Pons (tissue), 1 donor: Measurements from ENCODE around the gene LMNTD2.
A peak's percentile ranks its signal among the peaks of the same experiment; 100 is the strongest.
"Not testable (repeated sequence)": the region's sequence is repeated elsewhere in the genome, so short reads cannot be mapped to it uniquely, and the experiment has no call there.

Source experiments
- DNase-seq: peaks from one replicate; pipeline ENCODE4 v3.0.0-alpha.2; 2016; ENCODE audit warnings: low spot score

The LMNTD2 gene

DNA sequence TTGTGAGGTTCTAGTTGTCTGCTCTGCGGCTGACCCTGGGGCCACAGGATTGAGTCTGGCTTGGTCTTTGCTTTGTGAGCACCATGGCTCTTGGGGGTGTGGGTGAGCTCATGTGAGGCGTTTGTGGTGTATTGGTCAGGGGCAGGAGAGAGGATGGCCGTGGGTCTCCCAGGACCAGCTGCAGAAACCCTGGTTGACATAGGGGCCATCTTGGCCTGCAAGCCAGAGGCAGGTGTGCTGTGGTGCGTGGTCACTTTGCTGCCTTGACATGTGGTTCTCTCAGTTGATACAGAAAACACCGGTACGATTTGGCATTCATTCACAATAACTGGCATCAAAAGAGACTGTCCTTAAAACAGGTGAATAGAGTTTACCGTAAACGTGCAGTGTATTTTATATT lies 27.0 kb upstream of the LMNTD2 start:
- DNase-seq, result no peak

- no peak for DNase-seq
Measured at GRCh38 chr11:586376-587316, 26.1 kb upstream of the LMNTD2 start.

DNA sequence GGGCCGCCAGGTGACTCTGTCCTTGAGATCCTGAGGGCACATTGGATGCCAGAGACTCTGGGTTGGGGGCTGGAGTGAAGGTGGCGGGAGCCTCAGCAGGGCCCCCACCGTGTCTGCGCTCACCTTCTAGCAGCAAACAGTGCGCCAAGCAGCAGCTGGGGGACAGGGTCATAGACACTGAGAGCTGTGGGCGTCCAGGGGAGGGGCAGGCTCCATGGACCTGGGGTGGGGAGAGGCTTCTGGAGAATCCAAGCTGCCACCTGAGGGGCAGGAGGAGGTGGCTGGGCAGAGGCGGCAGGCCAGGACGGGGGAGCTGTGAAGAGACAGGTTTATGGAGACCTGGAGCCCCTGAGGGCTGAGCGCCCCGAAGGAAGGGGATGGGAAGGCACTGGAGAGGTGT lies 23.7 kb upstream of the LMNTD2 start:
- no peak for DNase-seq

- DNase-seq, result no peak
Measured at GRCh38 chr11:581752-582151, 21.2 kb upstream of the LMNTD2 start.

DNA sequence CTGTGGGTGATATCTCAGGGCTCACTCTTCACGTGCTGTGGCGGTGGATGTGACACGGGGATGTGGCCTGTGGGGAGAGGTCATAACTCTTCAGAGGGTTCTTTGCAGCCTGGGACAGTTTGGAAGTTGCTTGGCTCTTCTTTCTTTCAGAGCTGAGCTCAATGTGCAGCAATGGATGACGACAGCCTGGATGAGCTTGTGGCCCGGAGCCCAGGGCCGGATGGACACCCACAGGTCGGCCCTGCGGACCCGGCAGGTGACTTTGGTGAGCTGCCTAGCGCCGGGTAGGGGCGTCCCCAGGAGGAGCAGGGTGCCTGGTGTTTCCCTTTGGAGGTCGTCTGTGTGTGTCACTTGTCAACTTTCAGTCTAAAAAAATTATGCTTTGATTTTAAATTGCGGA lies 20.8 kb upstream of the LMNTD2 start:
- DNase-seq, result no peak

DNA sequence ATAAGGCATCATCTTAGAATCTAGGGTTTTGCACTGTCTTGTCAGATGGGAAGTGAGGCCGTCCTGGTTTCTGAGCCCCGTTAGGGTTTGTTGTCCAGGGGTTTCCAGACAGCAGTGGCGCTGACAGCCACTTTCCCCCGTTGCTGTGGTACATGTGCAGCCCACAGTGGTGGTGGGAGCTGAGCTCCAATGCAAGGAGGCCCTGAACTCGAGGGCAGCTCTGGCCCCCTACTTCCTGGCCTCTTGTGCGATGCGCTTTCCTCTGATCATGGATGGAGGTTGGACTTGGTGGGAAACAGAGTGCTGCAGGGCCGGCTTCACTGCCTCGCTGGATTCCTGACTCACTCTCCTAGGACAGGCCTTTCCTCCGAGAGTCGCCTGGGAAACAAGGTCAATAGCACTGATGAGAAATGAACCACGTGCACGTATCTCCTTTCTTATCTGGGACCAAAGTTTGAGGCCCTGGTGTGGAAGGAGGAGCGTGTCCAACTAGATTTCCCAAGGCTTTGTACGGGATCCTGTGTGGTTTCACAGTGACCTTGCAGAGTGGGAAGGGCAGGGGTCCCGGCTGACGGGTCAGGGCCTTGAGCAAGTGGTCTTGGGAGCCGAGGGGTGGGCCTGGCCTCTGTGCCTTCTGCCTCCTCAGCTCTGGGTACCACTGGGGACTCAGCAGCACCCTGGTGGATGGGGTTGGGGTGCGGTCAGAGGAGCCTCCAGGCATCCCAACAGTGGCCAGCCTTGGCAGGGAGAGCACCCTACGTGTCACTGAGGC lies 19.5 kb upstream of the LMNTD2 start:
- DNase-seq, result no peak

GRCh38 chr11:578276-579035 lies 17.9 kb upstream of the LMNTD2 start:
- DNase-seq, result no peak

DNA sequence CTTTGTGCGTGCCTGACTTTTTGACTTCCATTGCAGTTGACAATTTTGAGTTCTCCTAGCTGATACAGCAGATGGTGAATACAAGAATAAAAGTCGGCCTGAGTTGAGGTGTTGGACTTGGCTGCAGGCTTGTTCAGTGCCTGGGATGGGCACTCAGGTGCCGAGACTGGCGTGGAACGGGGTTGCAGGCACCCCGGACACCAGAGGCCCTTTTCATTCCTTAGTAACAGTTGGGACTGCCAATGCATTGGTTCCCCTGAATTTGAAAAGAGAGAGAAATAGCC lies 17.0 kb upstream of the LMNTD2 start:
- DNase-seq, result no peak

GRCh38 chr11:576811-577610 lies 16.5 kb upstream of the LMNTD2 start:
- no peak for DNase-seq

DNA sequence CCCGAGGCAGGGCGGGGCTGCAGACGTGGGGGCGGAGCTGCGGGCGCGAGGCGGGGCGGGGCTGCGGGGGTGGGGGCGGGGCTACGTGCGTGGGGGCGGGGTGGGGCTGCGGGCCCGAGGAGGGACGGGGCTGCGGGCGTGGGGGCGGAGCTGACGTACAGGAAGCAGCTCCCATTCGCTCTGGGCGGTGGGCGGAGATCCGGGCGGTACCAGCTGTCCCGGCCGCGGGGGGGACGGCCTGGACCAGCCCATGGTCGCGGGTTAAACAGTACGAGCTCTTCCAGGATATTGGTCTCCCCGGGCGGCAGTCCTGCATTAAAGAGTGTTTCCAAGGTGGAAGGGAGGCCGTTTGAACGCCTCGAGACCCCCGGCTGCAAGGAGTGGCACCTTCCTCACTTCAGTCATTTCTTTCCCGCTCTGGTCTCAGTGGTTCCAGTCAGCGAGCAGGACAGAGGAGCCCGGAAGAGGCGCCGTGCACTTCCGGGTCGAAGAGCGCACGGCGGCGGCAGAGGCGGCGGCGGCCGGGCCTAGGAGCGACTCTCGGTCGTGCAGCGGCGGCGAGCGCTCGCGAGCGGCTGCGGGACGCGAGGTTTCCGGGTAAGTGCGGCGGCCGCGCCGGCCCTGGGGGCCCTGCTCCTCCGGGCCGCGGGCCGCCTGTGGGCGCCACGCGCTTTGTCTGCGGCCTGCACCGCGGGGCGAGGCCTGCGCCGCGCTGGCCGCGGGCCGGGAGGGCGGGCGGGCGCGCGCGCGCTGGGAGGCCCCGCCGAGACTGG lies 15.6 kb upstream of the LMNTD2 start, which contains the start of gene PHRF1:
Gene PHRF1 (plus strand): TSS at position 475 of the 773 bp plus-strand sequence. CDS start 5,043 bp downstream, outside the sequence.
- DNase-seq, result peak; percentile 93

GRCh38 chr11:575313-575995 lies 14.9 kb upstream of the LMNTD2 start:
- peak; percentile 71 for DNase-seq

- DNase-seq, result no peak
Measured at GRCh38 chr11:574632-575312, 14.2 kb upstream of the LMNTD2 start.

DNA sequence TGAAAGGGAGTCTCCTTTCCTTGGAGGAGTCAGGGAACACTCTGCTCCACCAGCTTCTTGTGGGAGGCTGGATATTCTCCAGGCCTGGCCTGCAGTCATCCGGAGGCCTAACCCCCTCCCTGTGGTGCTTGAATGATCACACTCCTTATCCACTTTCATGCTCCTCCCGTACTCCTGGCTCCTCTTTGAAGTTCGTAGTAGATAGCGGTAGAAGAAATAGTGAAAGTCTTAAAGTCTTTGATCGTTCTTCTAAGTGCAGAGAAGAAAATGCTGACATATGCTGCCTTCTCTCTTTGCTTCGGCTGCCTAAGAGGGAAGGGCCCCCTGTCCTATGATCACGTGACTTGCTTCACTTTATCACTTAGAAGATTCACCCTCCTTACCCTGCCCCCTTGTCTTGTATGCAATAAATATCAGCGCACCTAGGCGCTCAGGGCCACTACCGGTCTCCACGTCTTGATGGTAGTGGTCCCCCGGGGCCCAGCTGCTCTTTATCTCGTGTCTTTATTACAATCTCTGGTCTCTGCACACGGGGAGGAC lies 13.6 kb upstream of the LMNTD2 start:
- DNase-seq, result not testable (repeated sequence)

- no peak for DNase-seq
Measured at GRCh38 chr11:573146-573759, 12.7 kb upstream of the LMNTD2 start.

GRCh38 chr11:571802-572185 lies 11.3 kb upstream of the LMNTD2 start:
- DNase-seq, result no peak

DNA sequence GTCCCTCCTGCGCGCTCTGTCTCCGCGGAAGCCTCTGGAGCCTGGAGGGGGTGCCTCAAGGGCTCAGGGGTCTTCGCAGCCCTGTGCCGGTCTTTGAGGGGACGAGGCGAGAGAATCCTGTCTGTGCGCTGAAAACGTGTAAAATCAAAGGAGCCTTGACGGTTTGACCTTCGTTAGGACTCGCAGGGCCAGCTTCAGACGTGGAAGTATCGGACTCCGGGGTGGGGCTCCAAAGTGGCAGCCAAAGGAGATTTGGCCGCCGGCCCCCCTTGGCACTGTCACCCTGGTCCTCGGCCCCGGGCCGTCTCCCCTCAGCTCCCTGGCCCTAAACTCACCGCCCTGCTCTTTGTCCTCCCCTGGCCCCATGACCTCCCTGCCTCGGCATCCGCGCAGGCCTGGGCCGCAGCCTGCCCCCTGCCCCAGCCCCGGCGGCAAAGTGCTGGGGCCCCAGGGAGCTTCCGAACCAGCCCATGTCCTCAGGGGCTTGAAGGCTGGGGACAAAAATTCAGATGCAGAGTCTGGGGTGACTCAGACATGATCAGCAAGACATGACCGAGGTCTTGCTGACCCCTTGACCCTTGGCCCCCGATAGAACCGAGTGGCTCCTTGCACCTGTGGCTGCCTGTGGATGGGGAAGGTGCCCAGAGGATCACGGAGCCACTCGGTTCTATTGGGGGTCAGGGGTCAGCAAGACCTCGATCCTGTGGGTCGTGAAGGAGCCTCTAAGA lies 8.8 kb upstream of the LMNTD2 start:
- DNase-seq, result no peak

DNA sequence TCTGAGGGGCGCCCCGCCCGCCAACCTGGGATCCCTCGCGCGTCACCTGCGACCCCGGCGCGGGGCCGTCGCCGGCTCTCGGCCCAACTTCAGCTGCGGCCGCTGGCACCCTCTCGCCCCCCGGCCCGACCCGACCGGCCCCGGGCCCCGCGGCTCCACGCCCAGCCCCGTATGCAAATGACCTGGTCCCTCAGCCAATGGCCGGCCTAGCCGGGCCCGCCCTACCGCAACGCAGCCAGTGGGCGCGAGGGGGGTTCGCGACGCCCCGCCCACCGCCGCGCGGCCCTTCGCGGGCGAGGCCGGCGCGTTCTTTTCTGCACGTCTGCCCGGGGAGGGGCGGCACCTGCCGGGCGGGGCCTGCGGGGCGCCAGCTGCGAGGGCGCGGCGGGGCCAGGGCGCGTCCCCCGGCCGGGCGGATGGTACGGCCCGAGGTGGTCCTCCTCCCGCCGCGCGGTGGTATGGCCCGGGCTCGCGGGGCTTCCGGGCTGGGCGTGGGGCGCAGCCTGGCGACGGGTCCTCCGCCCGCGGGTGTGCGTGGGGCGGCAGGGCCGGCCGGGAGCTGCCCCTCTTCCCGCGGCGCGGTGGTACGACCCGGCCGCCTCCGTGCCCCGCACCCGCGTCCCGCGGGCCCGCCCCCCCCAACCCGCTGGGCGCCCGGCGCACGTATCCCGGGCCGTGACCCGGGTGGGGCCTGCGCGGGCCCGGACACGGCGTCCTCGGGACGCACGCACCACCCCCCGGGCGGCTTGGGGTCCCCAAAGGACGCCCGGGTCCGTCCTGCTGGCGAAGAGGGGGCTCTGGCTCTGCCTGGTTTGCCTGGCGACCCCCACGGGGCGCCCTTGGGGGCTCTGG lies 8.0 kb upstream of the LMNTD2 start:
- DNase-seq, result peak; percentile 82
